Measurements from ENCODE around the gene TTC28. TPM values are rescaled to one million over a fixed set of nuclear protein-coding genes. Genes with fewer than 3 reads are reported as not detected.

Gene TTC28
- total RNA-seq, 8 experiments from 2014 or later: 19.2 to 51.4 (median 26.6) TPM

DNA sequence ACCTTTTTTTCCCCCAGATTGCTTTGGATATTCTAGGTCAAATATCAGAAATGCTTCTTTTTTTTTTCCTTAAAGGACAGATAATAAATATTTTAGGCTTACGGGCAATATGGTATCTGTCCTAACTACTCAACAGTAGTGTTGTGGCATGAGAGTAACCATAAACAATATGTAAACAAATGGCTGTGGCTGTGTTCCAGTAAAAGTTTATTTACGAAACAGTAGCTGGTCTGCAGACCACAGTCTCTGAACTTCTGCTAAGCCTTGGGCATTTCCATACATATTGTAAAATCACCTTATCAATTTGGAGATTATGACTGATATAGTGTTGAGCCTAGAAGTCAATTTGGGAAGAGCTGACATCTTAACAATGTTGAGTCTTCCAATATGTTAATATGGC lies 621.6 kb downstream of the TTC28 start:
- in situ Hi-C loops (cut with MboI; ENCODE audit: low pct_unique_long_range_greater_than_20kb in 2 of 9, low sequenced_read_pairs in 9 of 9, unreplicated experiment in 9 of 9): loop anchor here in 7 of 9 experiments (10.0 to 25.0 kb wide), 3 partner anchors 379 to 537 kb away; no protein-coding TSS in a partner anchor
- H3K27ac ChIP-seq: no peak overlapping the region
- WGBS, 10 experiments: 95 to 100% (median 100%) methylated on average over 1 to 2 of the region's 2 CpGs; no CpG with 5 or more reads in 2 of the 10 experiments
- H3K4me3 ChIP-seq: no peak overlapping the region
- H3K4me1 ChIP-seq (replicated peaks in 1 of 2): peaks cover 5 to 11% of the 10 kb centered on the region in 2 donors
- ATAC-seq (replicated peaks in 6 of 8): no peak

GRCh38 chr22:28054819-28055208 lies 624.8 kb downstream of the TTC28 start:
- in situ Hi-C loops (cut with MboI; ENCODE audit: low pct_unique_long_range_greater_than_20kb in 2 of 9, low sequenced_read_pairs in 9 of 9, unreplicated experiment in 9 of 9): loop anchor here in 7 of 9 experiments (10.0 to 25.0 kb wide), 3 partner anchors 382 to 540 kb away; no protein-coding TSS in a partner anchor

GRCh38 chr22:28053896-28054818 lies 625.5 kb downstream of the TTC28 start:
- H3K27ac ChIP-seq: peak overlapping the region in 1 of 2 donors; percentile 80
- in situ Hi-C loops (cut with MboI; ENCODE audit: low pct_unique_long_range_greater_than_20kb in 2 of 9, low sequenced_read_pairs in 9 of 9, unreplicated experiment in 9 of 9): loop anchor here in 7 of 9 experiments (10.0 to 25.0 kb wide), 3 partner anchors 383 to 541 kb away; no protein-coding TSS in a partner anchor
- no peak overlapping the region for H3K4me3 ChIP-seq
- peaks cover 9 to 27% of the 10 kb centered on the region in 2 donors for H3K4me1 ChIP-seq (replicated peaks in 1 of 2)
- WGBS, 10 experiments: 8 to 100% (median 69%) methylated on average over 1 to 6 of the region's 6 CpGs
- peak in 2 of 8 experiments; percentile 57 to 67 for ATAC-seq (replicated peaks in 6 of 8)

More at GRCh38 chr22:28054819-28055208, 624.8 kb downstream of the TTC28 start:
- Histone ChIP-seq H3K27ac (no peak overlapping the region), H3K4me3 (no peak overlapping the region), H3K4me1 (replicated peaks in 1 of 2) (peaks cover 9 to 24% of the 10 kb centered on the region in 2 donors)
- ATAC-seq (replicated peaks in 6 of 8): peak in 2 of 8 experiments; percentile 56 to 93
- 86 to 100% (median 100%) methylated on average over 1 of the region's 1 CpG; no CpG with 5 or more reads in 3 of the 10 experiments for WGBS, 10 experiments

DNA sequence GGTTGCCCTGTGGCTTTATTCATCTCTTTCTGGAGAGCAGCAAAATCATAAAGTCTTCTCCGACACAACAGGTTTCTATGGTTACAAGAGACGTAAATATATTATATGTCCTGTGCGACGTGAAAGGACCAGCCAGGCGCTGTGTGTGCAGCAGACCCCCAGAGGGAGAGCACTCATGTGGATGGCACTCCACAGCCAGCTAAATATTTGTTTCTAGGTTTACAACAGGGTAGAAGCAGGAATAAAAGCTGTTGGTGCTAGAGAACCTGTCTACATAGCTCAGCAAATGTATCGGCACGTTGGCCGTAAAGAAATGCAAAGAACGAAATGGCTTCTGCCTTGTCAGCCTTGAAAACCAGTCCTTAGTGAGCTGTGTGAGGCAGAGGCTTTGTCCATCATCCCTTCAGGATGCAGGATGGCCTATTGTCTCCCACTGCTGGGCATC lies 626.8 kb downstream of the TTC28 start:
- Histone ChIP-seq H3K27ac (peak overlapping the region; percentile 9 to 80), H3K4me3 (peak overlapping the region in 3 of 5 donors; percentile 8 to 20 (median 15)), H3K4me1 (replicated peaks in 1 of 2) (peaks cover 9 to 27% of the 10 kb centered on the region in 2 donors)
- 0 to 100% (median 13%) methylated on average over 1 to 9 of the region's 9 CpGs; no CpG with 5 or more reads in 1 of the 10 experiments for WGBS, 10 experiments
- ATAC-seq (replicated peaks in 6 of 8): peak in 5 of 8 experiments; percentile 87 to 92 (median 91)
- in situ Hi-C loops (cut with MboI; ENCODE audit: low pct_unique_long_range_greater_than_20kb in 2 of 9, low sequenced_read_pairs in 9 of 9, unreplicated experiment in 9 of 9): loop anchor here in 7 of 9 experiments (10.0 to 25.0 kb wide), 3 partner anchors 384 to 542 kb away; no protein-coding TSS in a partner anchor

GRCh38 chr22:28051787-28052356 lies 627.8 kb downstream of the TTC28 start:
- Histone ChIP-seq H3K4me3 (no peak overlapping the region), H3K4me1 (replicated peaks in 1 of 2) (peaks cover 9 to 27% of the 10 kb centered on the region in 2 donors), H3K27ac (no peak overlapping the region)
- in situ Hi-C loops (cut with MboI; ENCODE audit: low pct_unique_long_range_greater_than_20kb in 2 of 9, low sequenced_read_pairs in 9 of 9, unreplicated experiment in 9 of 9): loop anchor here in 7 of 9 experiments (10.0 to 25.0 kb wide), 3 partner anchors 385 to 543 kb away; no protein-coding TSS in a partner anchor
- 24 to 100% (median 50%) methylated on average over 1 to 5 of the region's 5 CpGs; no CpG with 5 or more reads in 3 of the 10 experiments for WGBS, 10 experiments
- ATAC-seq (replicated peaks in 6 of 8): peak; percentile 19 to 69 (median 41)

DNA sequence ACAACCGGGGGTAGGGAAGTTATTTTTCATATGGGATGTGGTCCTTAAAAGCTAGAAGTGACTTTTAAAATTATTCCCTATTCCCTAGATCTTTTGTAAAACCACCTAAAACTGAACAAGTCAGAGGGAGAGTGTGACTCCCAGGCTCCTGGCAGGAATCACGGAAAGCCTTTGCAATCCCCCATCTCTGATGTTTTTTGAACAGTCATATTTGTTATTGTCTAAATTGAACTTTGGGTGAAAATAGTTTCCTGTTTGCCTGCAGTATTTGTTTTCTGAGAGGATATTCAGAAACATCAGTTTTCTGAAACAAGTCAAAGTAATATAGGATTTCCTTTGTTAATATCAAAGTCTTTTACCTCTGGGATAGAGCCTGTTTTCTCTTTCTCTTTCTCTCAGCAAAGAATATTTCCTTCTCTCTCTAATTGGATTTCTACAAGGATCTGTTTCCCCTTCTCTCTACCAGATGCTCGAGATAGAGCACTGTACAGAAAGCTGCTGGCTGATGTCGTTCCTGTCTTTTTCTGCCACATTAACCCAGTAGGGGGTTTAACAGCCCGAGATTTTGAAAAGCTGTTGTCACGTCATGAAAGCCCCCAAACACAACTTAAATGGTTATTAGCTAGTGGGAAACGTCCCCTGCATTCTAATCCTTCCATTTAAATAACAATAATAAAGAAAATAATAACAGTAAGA lies 628.4 kb downstream of the TTC28 start:
- WGBS, 10 experiments: 42 to 80% (median 70%) methylated on average over 1 to 7 of the region's 7 CpGs; no CpG with 5 or more reads in 1 of the 10 experiments
- peaks cover 9 to 27% of the 10 kb centered on the region in 2 donors for H3K4me1 ChIP-seq (replicated peaks in 1 of 2)
- H3K4me3 ChIP-seq: no peak overlapping the region
- in situ Hi-C loops (cut with MboI; ENCODE audit: low pct_unique_long_range_greater_than_20kb in 2 of 9, low sequenced_read_pairs in 9 of 9, unreplicated experiment in 9 of 9): loop anchor here in 7 of 9 experiments (10.0 to 25.0 kb wide), 3 partner anchors 386 to 544 kb away; no protein-coding TSS in a partner anchor
- ATAC-seq (replicated peaks in 6 of 8): no peak
- H3K27ac ChIP-seq: no peak overlapping the region

DNA sequence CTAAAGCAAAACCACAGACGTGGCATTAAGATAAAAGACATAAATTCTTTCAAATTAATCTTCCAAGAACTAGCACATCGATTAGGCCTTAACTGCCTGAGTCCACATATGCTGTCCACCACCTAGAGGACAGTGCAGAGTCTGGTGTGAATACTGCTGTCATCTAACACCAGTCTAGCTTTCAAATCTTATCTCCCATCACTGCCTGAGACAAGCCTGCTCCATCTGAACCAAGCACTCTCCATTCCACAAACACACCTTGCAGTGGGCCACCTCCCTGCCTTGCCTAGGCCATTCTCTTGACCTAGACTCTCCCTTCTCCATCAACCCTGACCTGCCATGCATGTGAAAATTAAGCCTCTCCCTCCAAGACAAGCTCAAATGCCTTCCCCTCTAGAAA lies 631.1 kb downstream of the TTC28 start:
- ATAC-seq (replicated peaks in 6 of 8): peak in 1 of 8 experiments; percentile 20
- Histone ChIP-seq H3K27ac (no peak overlapping the region), H3K4me1 (replicated peaks in 1 of 2) (peaks cover 9 to 22% of the 10 kb centered on the region in 2 donors), H3K4me3 (no peak overlapping the region)
- WGBS, 10 experiments: 0 to 85% (median 69%) methylated on average over 1 to 2 of the region's 2 CpGs; no CpG with 5 or more reads in 6 of the 10 experiments
- in situ Hi-C loops (cut with MboI; ENCODE audit: low pct_unique_long_range_greater_than_20kb in 2 of 9, low sequenced_read_pairs in 9 of 9, unreplicated experiment in 9 of 9): loop anchor here in 2 of 9 experiments (25.0 kb wide), 2 partner anchors 539 to 764 kb away; partner anchors contain the start of gene XBP1 (in 1 of the 2)

GRCh38 chr22:28047740-28048139 lies 631.9 kb downstream of the TTC28 start:
- Histone ChIP-seq H3K4me1 (replicated peaks in 1 of 2) (peaks cover under 1 to 14% of the 10 kb centered on the region in 2 donors), H3K27ac (no peak overlapping the region), H3K4me3 (no peak overlapping the region)
- peak in 1 of 8 experiments; percentile 24 for ATAC-seq (replicated peaks in 6 of 8)
- in situ Hi-C loops (cut with MboI; ENCODE audit: low pct_unique_long_range_greater_than_20kb in 2 of 9, low sequenced_read_pairs in 9 of 9, unreplicated experiment in 9 of 9): loop anchor here in 2 of 9 experiments (25.0 kb wide), 2 partner anchors 540 to 765 kb away; partner anchors contain the start of gene XBP1 (in 1 of the 2)
- 71 to 100% (median 89%) methylated on average over 1 of the region's 1 CpG; no CpG with 5 or more reads in 5 of the 10 experiments for WGBS, 10 experiments

- H3K27ac ChIP-seq: no peak overlapping the region
- peak in 1 of 8 experiments; percentile 78 for ATAC-seq (replicated peaks in 6 of 8)
- in situ Hi-C loops (cut with MboI; ENCODE audit: low pct_unique_long_range_greater_than_20kb in 2 of 9, low sequenced_read_pairs in 9 of 9, unreplicated experiment in 9 of 9): loop anchor here in 2 of 9 experiments (25.0 kb wide), 2 partner anchors 541 to 766 kb away; partner anchors contain the start of gene XBP1 (in 1 of the 2)
- peaks cover 0 to 4% of the 10 kb centered on the region in 2 donors for H3K4me1 ChIP-seq (replicated peaks in 1 of 2)
- H3K4me3 ChIP-seq: no peak overlapping the region
Observed at GRCh38 chr22:28046100-28046499, 633.5 kb downstream of the TTC28 start.

DNA sequence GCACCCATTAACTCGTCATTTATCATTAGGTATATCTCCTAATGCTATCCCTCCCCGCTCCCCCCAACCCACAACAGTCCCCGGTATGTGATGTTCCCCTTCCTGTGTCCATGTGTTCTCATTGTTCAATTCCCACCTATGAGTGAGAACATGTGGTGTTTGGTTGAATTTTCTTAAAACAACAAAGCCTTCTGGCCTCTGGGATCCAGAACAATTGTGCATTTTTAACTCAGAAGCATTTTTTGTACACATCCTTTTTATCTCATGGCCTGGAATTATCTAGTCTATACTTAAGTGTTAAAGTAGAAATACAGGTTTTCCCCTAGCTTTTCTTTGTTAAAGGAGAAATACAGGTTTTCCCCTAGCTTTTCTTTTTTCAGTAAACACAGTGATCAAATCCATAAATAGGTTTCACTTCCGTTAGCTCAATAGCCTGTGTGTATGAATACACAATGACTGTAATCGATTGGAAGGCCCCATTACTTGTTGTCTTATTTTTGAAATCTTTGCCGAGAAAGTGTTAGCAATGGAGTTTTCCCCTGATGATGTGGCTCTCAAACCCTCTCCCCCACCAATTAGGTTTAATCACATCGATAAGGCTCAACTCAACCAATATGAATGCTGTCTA lies 635.0 kb downstream of the TTC28 start:
- Histone ChIP-seq H3K4me1 (replicated peaks in 1 of 2) (peaks cover 0 to 2% of the 10 kb centered on the region in 2 donors), H3K27ac (no peak overlapping the region), H3K4me3 (no peak overlapping the region)
- ATAC-seq (replicated peaks in 6 of 8): no peak
- WGBS, 10 experiments: 88 to 100% (median 96%) methylated on average over 2 to 5 of the region's 7 CpGs
- in situ Hi-C loops (cut with MboI; ENCODE audit: low pct_unique_long_range_greater_than_20kb in 2 of 9, low sequenced_read_pairs in 9 of 9, unreplicated experiment in 9 of 9): loop anchor here in 2 of 9 experiments (25.0 kb wide), 2 partner anchors 543 to 768 kb away; partner anchors contain the start of gene XBP1 (in 1 of the 2)

DNA sequence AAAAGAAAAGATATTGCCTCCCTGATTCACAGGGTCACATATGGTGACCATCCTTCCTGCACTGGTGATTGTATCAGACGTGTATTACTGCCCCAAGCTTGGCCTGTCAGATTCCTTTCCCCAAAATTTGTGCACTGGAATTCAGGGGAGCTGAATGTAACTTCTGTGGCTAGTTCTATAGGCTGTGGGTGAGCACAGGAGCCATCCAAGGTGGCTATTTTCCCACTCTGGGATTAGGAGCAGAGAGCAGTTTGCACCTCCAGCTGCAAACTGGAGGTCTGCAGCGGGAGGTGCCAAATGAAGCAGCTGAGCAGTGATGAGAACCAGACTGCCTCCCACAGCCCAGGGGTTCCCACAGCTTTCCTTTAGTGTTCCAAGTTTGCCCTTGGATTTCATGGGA lies 636.4 kb downstream of the TTC28 start:
- Histone ChIP-seq H3K4me1 (replicated peaks in 1 of 2) (no peaks in the 10 kb centered on the region), H3K4me3 (no peak overlapping the region), H3K27ac (no peak overlapping the region)
- WGBS, 10 experiments: 0 to 100% (median 100%) methylated on average over 1 to 2 of the region's 2 CpGs; no CpG with 5 or more reads in 5 of the 10 experiments
- in situ Hi-C loops (cut with MboI; ENCODE audit: low pct_unique_long_range_greater_than_20kb in 2 of 9, low sequenced_read_pairs in 9 of 9, unreplicated experiment in 9 of 9): loop anchor here in 2 of 9 experiments (25.0 kb wide), 2 partner anchors 544 to 769 kb away; partner anchors contain the start of gene XBP1 (in 1 of the 2)
- ATAC-seq (replicated peaks in 6 of 8): peak in 2 of 8 experiments; percentile 16 to 52

Data from motor neuron (in vitro differentiated cells).